ENCODE results near the gene FAM180A. TPM values are rescaled to one million over a fixed set of nuclear protein-coding genes. Genes with fewer than 3 reads are reported as not detected.

Gene FAM180A
- polyA plus RNA-seq, 1 of the 3 experiments (the other 2 are of a cell fraction) = 0.08 TPM

- DNase-seq = no peak
- no peak overlapping the region for H3K4me2 ChIP-seq
- H3K4me1 ChIP-seq (ENCODE audit: control insufficient read depth in 1 of 2, insufficient read depth in 2 of 2, low read depth in 1 of 2, low read length in 1 of 2) = no peaks in the 10 kb centered on the region
- no peaks in the 10 kb centered on the region for H3K36me3 ChIP-seq (replicated peaks in 1 of 2; ENCODE audit: control insufficient read depth in 1 of 2, insufficient read depth in 2 of 2, low read length in 1 of 2)
- H3K9ac ChIP-seq = no peak overlapping the region
- no peak overlapping the region for H3K4me3 ChIP-seq (ENCODE audit: low read depth in 2 of 2, low read length in 1 of 2)
- H3F3A ChIP-seq (replicated peaks; ENCODE audit: insufficient read depth) = no peaks in the 10 kb centered on the region
- no peaks in the 10 kb centered on the region for H3K9me2 ChIP-seq
- H3K79me2 ChIP-seq (ENCODE audit: insufficient read depth) = no peaks in the 10 kb centered on the region
- H3K9me3 ChIP-seq = no peaks in the 10 kb centered on the region
- H2AFZ ChIP-seq (ENCODE audit: low read depth) = no peak overlapping the region
- 74% methylated on average over 9 of the region's 9 CpGs for WGBS (ENCODE audit: low lambda C conversion rate)
- TF ChIP-seq FOXM1 (IDR thresholded peaks at IDR 0.05; ENCODE audit: low read depth) (no peak), IRF3 (IDR thresholded peaks at IDR 0.05; ENCODE audit: low read depth, low read length) (no peak), ELF1 (IDR thresholded peaks at IDR 0.05) (no peak), YY1 (IDR thresholded peaks at IDR 0.05; ENCODE audit: low read depth) (no peak), FOSL2 (IDR thresholded peaks at IDR 0.05; ENCODE audit: borderline replicate concordance, low read depth) (no peak), NRF1 (IDR thresholded peaks at IDR 0.05; ENCODE audit: low read depth, low read length) (no peak), CHD2 (IDR thresholded peaks at IDR 0.05; ENCODE audit: low read length, partially characterized antibody) (no peak), ZBTB33 (IDR thresholded peaks at IDR 0.05; ENCODE audit: borderline replicate concordance, low read depth) (no peak), MEF2A (IDR thresholded peaks at IDR 0.05; ENCODE audit: borderline replicate concordance, low read depth) (no peak), PBX3 (IDR thresholded peaks at IDR 0.05) (no peak), TAF1 (IDR thresholded peaks at IDR 0.05; ENCODE audit: borderline replicate concordance, low read depth, low read length) (no peak), JUND (IDR thresholded peaks at IDR 0.05) (no peak), RAD21 (IDR thresholded peaks at IDR 0.05; ENCODE audit: low read length) (no peak), SIN3A (IDR thresholded peaks at IDR 0.05; ENCODE audit: borderline replicate concordance, low read depth, low read length) (no peak), TEAD4 (IDR thresholded peaks at IDR 0.05; ENCODE audit: borderline replicate concordance, insufficient read depth) (no peak), REST (IDR thresholded peaks at IDR 0.05; ENCODE audit: low read depth, low read length) (no peak), RXRA (IDR thresholded peaks at IDR 0.05; ENCODE audit: borderline replicate concordance, low read depth) (no peak), POLR2AphosphoS5 (IDR thresholded peaks at IDR 0.05; ENCODE audit: low read depth, low read length) (no peak)
- H4K20me1 ChIP-seq (ENCODE audit: insufficient read depth) = no peaks in the 10 kb centered on the region
- H3K27me3 ChIP-seq (ENCODE audit: insufficient read depth) = no peaks in the 10 kb centered on the region
- H3K27ac ChIP-seq (ENCODE audit: low read depth in 2 of 2, low read length in 1 of 2) = no peak overlapping the region
- ChIA-PET CTCF (interaction anchor here (0.7 to 1.3 kb wide), 3 partner anchors 8 to 322 kb away, joined by 3 to 4 read pairs (median 3); no protein-coding TSS in a partner anchor), POLR2A (no interaction called here)
Measured at GRCh38 chr7:135792866-135793265, 44.3 kb upstream of the FAM180A start.
